HEK293 (cell line): Measurements from ENCODE around the gene GTPBP3.

ENCODE experiments used
- CTCF ChIP-seq: fragments of 450-650 bp; formaldehyde crosslinking; IDR thresholded peaks from 2 replicates; pipeline ENCODE4 v1.5.1; 2016; ENCODE audit warnings: missing biosample characterization, missing genetic modification characterization
- SP2 ChIP-seq: fragments of 450-650 bp; formaldehyde crosslinking; IDR thresholded peaks from 2 replicates; pipeline ENCODE4 v1.5.1; 2016; ENCODE audit warnings: missing biosample characterization, missing genetic modification characterization
- SP3 ChIP-seq: fragments of 450-650 bp; formaldehyde crosslinking; IDR thresholded peaks from 2 replicates; pipeline ENCODE4 v1.5.1; 2016; ENCODE audit warnings: missing biosample characterization, missing genetic modification characterization
- ZBTB1 ChIP-seq: fragments of 450-650 bp; formaldehyde crosslinking; IDR thresholded peaks from 2 replicates; pipeline ENCODE4 v1.5.1; 2016; ENCODE audit warnings: missing biosample characterization, missing genetic modification characterization
- ZBTB21 ChIP-seq: fragments of 450-650 bp; formaldehyde crosslinking; IDR thresholded peaks from 2 replicates; pipeline ENCODE4 v1.5.1; 2017; ENCODE audit warnings: missing biosample characterization, missing genetic modification characterization
- ZNF10 ChIP-seq: fragments of 450-650 bp; formaldehyde crosslinking; IDR thresholded peaks from 2 replicates; pipeline ENCODE4 v1.5.1; 2017; ENCODE audit warnings: missing biosample characterization, missing genetic modification characterization
- ZNF221 ChIP-seq: fragments of 450-650 bp; formaldehyde crosslinking; IDR thresholded peaks from 2 replicates; pipeline ENCODE4 v1.5.1; 2017; ENCODE audit warnings: missing biosample characterization, missing genetic modification characterization, borderline replicate concordance
- ZNF24 ChIP-seq: fragments of 450-650 bp; formaldehyde crosslinking; IDR thresholded peaks from 2 replicates; pipeline ENCODE4 v1.5.1; 2016; ENCODE audit warnings: missing biosample characterization, missing genetic modification characterization
- ZNF26 ChIP-seq: fragments of 450-650 bp; formaldehyde crosslinking; IDR thresholded peaks from 2 replicates; pipeline ENCODE4 v1.5.1; 2016; ENCODE audit warnings: missing biosample characterization, missing genetic modification characterization
- ZNF362 ChIP-seq: fragments of 450-650 bp; formaldehyde crosslinking; IDR thresholded peaks from 2 replicates; pipeline ENCODE4 v1.5.1; 2016; ENCODE audit warnings: missing biosample characterization, missing genetic modification characterization
- ZNF449 ChIP-seq: fragments of 450-650 bp; formaldehyde crosslinking; IDR thresholded peaks from 2 replicates; pipeline ENCODE4 v1.5.1; 2017; ENCODE audit warnings: missing biosample characterization, mild to moderate bottlenecking, missing genetic modification characterization, moderate library complexity
- ZNF596 ChIP-seq: fragments of 450-650 bp; IDR thresholded peaks from 2 replicates; pipeline ENCODE4 v1.5.0; 2018; ENCODE audit warnings: missing biosample characterization, mild to moderate bottlenecking, missing genetic modification characterization, moderate library complexity
- ZNF677 ChIP-seq: fragments of 450-650 bp; IDR thresholded peaks from 2 replicates; pipeline ENCODE4 v1.5.0; 2018; ENCODE audit warnings: missing biosample characterization, mild to moderate bottlenecking, missing genetic modification characterization, moderate library complexity
- TF ChIP-seq, protein P1 (sequence below): fragments of 450-650 bp; formaldehyde crosslinking; IDR thresholded peaks from 2 replicates; pipeline ENCODE4 v1.5.1; 2016; ENCODE audit warnings: missing biosample characterization, missing genetic modification characterization

DNA sequence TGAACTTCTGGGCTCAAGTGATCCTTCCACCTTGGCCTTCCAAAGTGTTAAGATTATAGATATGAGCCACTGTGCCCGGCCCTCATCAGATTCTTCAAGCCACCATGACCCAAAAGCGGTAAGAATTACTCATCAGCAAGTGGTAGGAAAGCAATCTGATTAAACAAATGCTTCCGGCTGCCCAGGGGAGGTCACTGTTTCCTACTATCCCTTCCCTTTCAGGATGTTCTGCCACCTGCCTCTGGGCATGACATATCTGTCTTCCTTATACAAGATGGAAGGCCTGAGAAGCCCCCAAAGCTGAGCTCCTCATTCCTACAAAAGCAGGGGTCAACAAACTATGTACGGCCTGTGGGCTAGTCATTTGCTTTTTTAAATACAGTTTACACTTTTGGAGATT lies 41.1 kb upstream of the GTPBP3 start:
- 0 out of 2 replicates have a peak, but pooled peaks have one; percentile 11 for TF ChIP-seq ZNF10 (tag by site-specific recombination)
- no peak for TF ChIP-seq ZNF677 (tag by site-specific recombination)
- no peak for TF ChIP-seq ZBTB21 (tag by site-specific recombination)
- TF ChIP-seq ZNF26 (tag by site-specific recombination) = no peak
- no peak for TF ChIP-seq ZNF362 (tag by site-specific recombination)
- TF ChIP-seq CTCF (tag by site-specific recombination) = no peak
- no peak for TF ChIP-seq SP3 (tag by site-specific recombination)
- no peak for TF ChIP-seq ZNF221 (tag by site-specific recombination)
- no peak for TF ChIP-seq ZNF449 (tag by site-specific recombination)
- TF ChIP-seq, protein P1, sequence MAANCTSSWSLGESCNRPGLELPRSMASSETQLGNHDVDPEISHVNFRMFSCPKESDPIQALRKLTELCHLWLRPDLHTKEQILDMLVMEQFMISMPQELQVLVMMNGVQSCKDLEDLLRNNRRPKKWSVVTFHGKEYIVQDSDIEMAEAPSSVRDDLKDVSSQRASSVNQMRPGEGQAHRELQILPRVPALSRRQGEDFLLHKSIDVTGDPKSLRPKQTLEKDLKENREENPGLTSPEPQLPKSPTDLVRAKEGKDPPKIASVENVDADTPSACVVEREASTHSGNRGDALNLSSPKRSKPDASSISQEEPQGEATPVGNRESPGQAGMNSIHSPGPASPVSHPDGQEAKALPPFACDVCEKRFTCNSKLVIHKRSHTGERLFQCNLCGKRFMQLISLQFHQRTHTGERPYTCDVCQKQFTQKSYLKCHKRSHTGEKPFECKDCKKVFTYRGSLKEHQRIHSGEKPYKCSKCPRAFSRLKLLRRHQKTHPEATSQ (tag by site-specific recombination) = no peak
- no peak for TF ChIP-seq ZNF24 (tag by site-specific recombination)
- no peak for TF ChIP-seq ZNF596 (tag by site-specific recombination)
- no peak for TF ChIP-seq SP2 (tag by site-specific recombination)
- TF ChIP-seq ZBTB1 (tag by site-specific recombination) = no peak
